ENCODE results near the gene ANTXR2.
"Not testable (repeated sequence)": the region's sequence is repeated elsewhere in the genome, so short reads cannot be mapped to it uniquely, and the experiment has no call there.

Gene ANTXR2

GRCh38 chr4:80072744-80073472 is at the start of gene ANTXR2:
Gene ANTXR2, minus strand, starts transcription at chr4:80073229. Its CDS starts 669 bp downstream, at chr4:80072560.
- DNase-seq (ENCODE audit: low spot score): no peak

- DNase-seq (ENCODE audit: low spot score): not testable (repeated sequence)
Observed at GRCh38 chr4:80121815-80122214, 48.8 kb upstream of the ANTXR2 start.

- not testable (repeated sequence) for DNase-seq (ENCODE audit: low spot score)
Observed at GRCh38 chr4:80119620-80120019, 46.6 kb upstream of the ANTXR2 start.

GRCh38 chr4:80116516-80116915 is 43.5 kb upstream of the ANTXR2 start:
- DNase-seq (ENCODE audit: low spot score): no peak

- DNase-seq (ENCODE audit: low spot score): no peak
Observed at GRCh38 chr4:80115368-80116181, 42.5 kb upstream of the ANTXR2 start.

GRCh38 chr4:80114732-80115265 is 41.8 kb upstream of the ANTXR2 start:
- no peak for DNase-seq (ENCODE audit: low spot score)

- no peak for DNase-seq (ENCODE audit: low spot score)
Observed at GRCh38 chr4:80113615-80114014, 40.6 kb upstream of the ANTXR2 start.

- no peak for DNase-seq (ENCODE audit: low spot score)
Observed at GRCh38 chr4:80112236-80112635, 39.2 kb upstream of the ANTXR2 start.

GRCh38 chr4:80111276-80111675 is 38.2 kb upstream of the ANTXR2 start:
- DNase-seq (ENCODE audit: low spot score): no peak

- no peak for DNase-seq (ENCODE audit: low spot score)
Observed at GRCh38 chr4:80107374-80107773, 34.3 kb upstream of the ANTXR2 start.

GRCh38 chr4:80104927-80105326 is 31.9 kb upstream of the ANTXR2 start:
- DNase-seq (ENCODE audit: low spot score): no peak

- DNase-seq (ENCODE audit: low spot score): no peak
Observed at GRCh38 chr4:80103629-80104028, 30.6 kb upstream of the ANTXR2 start.

- DNase-seq (ENCODE audit: low spot score): no peak
Observed at GRCh38 chr4:80101792-80102116, 28.7 kb upstream of the ANTXR2 start.

- DNase-seq (ENCODE audit: low spot score): no peak
Observed at GRCh38 chr4:80101071-80101791, 28.2 kb upstream of the ANTXR2 start.

- no peak for DNase-seq (ENCODE audit: low spot score)
Observed at GRCh38 chr4:80099671-80100070, 26.6 kb upstream of the ANTXR2 start.

GRCh38 chr4:80098635-80099034 is 25.6 kb upstream of the ANTXR2 start:
- no peak for DNase-seq (ENCODE audit: low spot score)

GRCh38 chr4:80097400-80098177 is 24.6 kb upstream of the ANTXR2 start:
- DNase-seq (ENCODE audit: low spot score): no peak

GRCh38 chr4:80096175-80096850 is 23.3 kb upstream of the ANTXR2 start:
- DNase-seq (ENCODE audit: low spot score): no peak

- no peak for DNase-seq (ENCODE audit: low spot score)
Observed at GRCh38 chr4:80094191-80094590, 21.2 kb upstream of the ANTXR2 start.

- no peak for DNase-seq (ENCODE audit: low spot score)
Observed at GRCh38 chr4:80093563-80093962, 20.5 kb upstream of the ANTXR2 start.

- no peak for DNase-seq (ENCODE audit: low spot score)
Observed at GRCh38 chr4:80092847-80093246, 19.8 kb upstream of the ANTXR2 start.

All from hematopoietic multipotent progenitor cell treated with erythropoietin and hydrocortisone succinate and interleukin-3 and kit ligand, for 15 days (in vitro differentiated cells).